ENCODE measurements around the gene CFAP99. TPM values are rescaled to one million over a fixed set of nuclear protein-coding genes. Genes with fewer than 3 reads are reported as not detected.

Gene CFAP99
- total and polyA plus RNA-seq, 2 of the 4 experiments (the other 2 are of a cell fraction), result not detected

GRCh38 chr4:2482192-2482591, 63.4 kb downstream of the CFAP99 start:
- DNase-seq (no peak), ATAC-seq (ENCODE audit: low read depth) (no peak)
- H3K23ac ChIP-seq (ENCODE audit: low read depth, low read length), result no peak overlapping the region
- H2BK15ac ChIP-seq (ENCODE audit: low read depth, low read length), result no peak overlapping the region
- no peak overlapping the region for H3K14ac ChIP-seq (replicated peaks; ENCODE audit: low read depth, low read length)
- peaks cover 2 to 78% of the 10 kb centered on the region in 2 experiments for H3K79me1 ChIP-seq (ENCODE audit: low read depth in 1 of 2, low read length in 2 of 2)
- H2BK120ac ChIP-seq (ENCODE audit: low read depth, low read length), result no peak overlapping the region
- H3K4me3 ChIP-seq (ENCODE audit: insufficient read depth, low read depth, low read length), result no peak overlapping the region
- no peak overlapping the region for H3K56ac ChIP-seq (ENCODE audit: extremely low read depth, insufficient read depth, low read length)
- H3K9me3 ChIP-seq (ENCODE audit: control insufficient read depth, insufficient read depth, low read length), result no peaks in the 10 kb centered on the region
- H3K36me3 ChIP-seq (ENCODE audit: control insufficient read depth, insufficient read depth, low read length), result peaks cover 6% of the 10 kb centered on the region; the same call in 1 of the 2 replicates
- CTCF ChIA-PET, result no interaction called here
- H2AFZ ChIP-seq (replicated peaks; ENCODE audit: low read length, poor library complexity), result no peak overlapping the region
- H4K20me1 ChIP-seq (ENCODE audit: insufficient read depth, low read length), result peaks cover 99% of the 10 kb centered on the region
- no peak for TF ChIP-seq SMC3 (IDR thresholded peaks at IDR 0.05; ENCODE audit: low read depth, low read length)
- no peak for TF ChIP-seq POLR2A (IDR thresholded peaks at IDR 0.05; ENCODE audit: low read depth, low read length)
- TF ChIP-seq MAZ (IDR thresholded peaks at IDR 0.05; ENCODE audit: borderline replicate concordance, low read depth, low read length), result no peak
- no peak for TF ChIP-seq MAFK (IDR thresholded peaks at IDR 0.05; ENCODE audit: low read depth, low read length)
- no peak for TF ChIP-seq RAD21 (IDR thresholded peaks at IDR 0.05; ENCODE audit: low read length)
- TF ChIP-seq RFX5 (IDR thresholded peaks at IDR 0.05; ENCODE audit: low read depth, low read length), result no peak
- no peak for TF ChIP-seq ELK1 (IDR thresholded peaks at IDR 0.05; ENCODE audit: borderline replicate concordance, low read depth, low read length)
- TF ChIP-seq MXI1 (IDR thresholded peaks at IDR 0.05; ENCODE audit: borderline replicate concordance, low read depth, low read length), result no peak
- no peak for TF ChIP-seq CHD1 (IDR thresholded peaks at IDR 0.05; ENCODE audit: low read depth, low read length)
- TF ChIP-seq USF2 (IDR thresholded peaks at IDR 0.05; ENCODE audit: low read depth, low read length), result no peak
- no peak for TF ChIP-seq CEBPB (IDR thresholded peaks at IDR 0.05; ENCODE audit: low read depth, low read length)
- TF ChIP-seq NFE2L2 (IDR thresholded peaks at IDR 0.05; ENCODE audit: low read depth, low read length), result no peak
- TF ChIP-seq RCOR1 (IDR thresholded peaks at IDR 0.05; ENCODE audit: insufficient replicate concordance, low read length), result no peak
- TF ChIP-seq BHLHE40 (IDR thresholded peaks at IDR 0.05; ENCODE audit: low read depth, low read length), result no peak
- TF ChIP-seq CTCF (conservative IDR thresholded peaks at IDR 0.05; ENCODE audit: low read depth, low read length), result no peak
- TF ChIP-seq FOS (IDR thresholded peaks at IDR 0.05; ENCODE audit: low read depth, low read length), result no peak
- no peak overlapping the region for H2BK5ac ChIP-seq (ENCODE audit: low read depth, low read length, poor library complexity, severe bottlenecking)
- no peak overlapping the region for H4K8ac ChIP-seq (ENCODE audit: low read depth in 2 of 2, low read length in 2 of 2)
- POLR2A ChIA-PET (ENCODE audit: unreplicated experiment), result no interaction called here
- in situ Hi-C loops (cut with MboI; ENCODE audit: low sequenced_read_pairs), result no loop called here
- intact Hi-C loops (cut with micrococcal nuclease), result no loop called here
- no peak overlapping the region for H4K91ac ChIP-seq (ENCODE audit: insufficient read depth, low read depth, low read length)
- no peak overlapping the region for H2BK20ac ChIP-seq (ENCODE audit: low read depth, low read length)
- H3K27me3 ChIP-seq (ENCODE audit: control insufficient read depth, insufficient read depth, low read length), result no peaks in the 10 kb centered on the region
- no peak overlapping the region for H3K27ac ChIP-seq (ENCODE audit: insufficient read depth, low read length)
- dilution Hi-C loops (cut with HindIII; ENCODE audit: low sequenced_read_pairs, unreplicated experiment), result no loop called here
- H3K4ac ChIP-seq (ENCODE audit: low read depth, low read length), result no peak overlapping the region
- BruUV-seq (replicated peaks), result no TSS peak
- no peak overlapping the region for H3K9ac ChIP-seq (ENCODE audit: low read depth, low read length)
- no CpG with 5 or more reads among the region's 4 CpGs for WGBS, 2 experiments (ENCODE audit: extremely low coverage in 2 of 2, insufficient read length in 1 of 2)
- H2AK9ac ChIP-seq (replicated peaks; ENCODE audit: low read depth, low read length, poor library complexity), result no peak overlapping the region
- H3K4me2 ChIP-seq (ENCODE audit: low read depth, low read length), result no peak overlapping the region
- no peak overlapping the region for H2AK5ac ChIP-seq (ENCODE audit: low read depth, low read length)
- no peak overlapping the region for H4K5ac ChIP-seq (ENCODE audit: low read depth, low read length)
- peaks cover 3% of the 10 kb centered on the region; the same call in 1 of the 2 replicates for H3K4me1 ChIP-seq (ENCODE audit: control insufficient read depth, insufficient read depth, low read length)
- peaks cover 42% of the 10 kb centered on the region for H3K9me1 ChIP-seq (ENCODE audit: insufficient read depth, low read length)
- no peak overlapping the region for H3K18ac ChIP-seq (ENCODE audit: low read depth, low read length)

Measured in IMR-90 (cell line).